CD4-positive, alpha-beta T cell (primary cell): Measurements from ENCODE around the gene NCKAP5. TPM values are rescaled to one million over a fixed set of nuclear protein-coding genes. Genes with fewer than 3 reads are reported as not detected.

Experiments
- ATAC-seq: fragments of 200-7000 bp; cut with Tn5 transposase; one replicate; pipeline ENCODE4 v1.10.0; 2022; ENCODE audit warnings: mild to moderate bottlenecking; ENCODE audit not compliant: poor library complexity
- CTCF ChIA-PET: fragments of 350-600 bp; sonication (Branson Sonifier 250); formaldehyde crosslinking; loops from one replicate; lab custom pipeline; 2021; ENCODE audit warnings: antibody characterized with exemption, inconsistent platforms; lab: Charles Lee
- POLR2A ChIA-PET: fragments of 350-600 bp; sonication (Branson Sonifier 250); formaldehyde crosslinking; loops from one replicate; lab custom pipeline; 2021; ENCODE audit warnings: antibody characterized with exemption, inconsistent platforms; lab: Charles Lee
- DNase-seq, 14 experiments: peaks; one replicate each; pipeline ENCODE4 v3.0.0-alpha.2; 2013 to 2020; ENCODE audit warnings: mixed read lengths in 2 of 14
- H3K27ac ChIP-seq, 2 donors: one replicate each; pipeline versions ENCODE4 v1.5.1 to v1.7.0; 2013; ENCODE audit warnings: low read length in 2 of 2, low read depth in 1 of 2, mild to moderate bottlenecking in 1 of 2
- H3K27me3 ChIP-seq, 2 experiments: 1 replicate in 1 of 2; 2 replicates in 1 of 2; pipeline versions ENCODE4 v1.6.1 to v1.7.0; 2013; ENCODE audit warnings: low read length in 2 of 2, control low read depth in 1 of 2, mild to moderate bottlenecking in 1 of 2, moderate library complexity in 1 of 2; ENCODE audit not compliant: insufficient read depth in 2 of 2, control insufficient read depth in 1 of 2
- H3K36me3 ChIP-seq: one replicate; pipeline ENCODE4 v1.6.1; 2013; ENCODE audit warnings: low read length, control low read depth; ENCODE audit not compliant: insufficient read depth
- H3K4me1 ChIP-seq: one replicate; pipeline ENCODE4 v1.6.1; 2013; ENCODE audit warnings: low read length, control low read depth; ENCODE audit not compliant: insufficient read depth
- H3K4me3 ChIP-seq: one replicate; pipeline ENCODE4 v1.5.1; 2013; ENCODE audit warnings: mild to moderate bottlenecking, low read length, moderate library complexity
- H3K9me3 ChIP-seq, 2 experiments: 1 replicate in 1 of 2; 2 replicates in 1 of 2; pipeline versions ENCODE4 v1.6.1 to v1.7.0; 2013; ENCODE audit warnings: low read length in 2 of 2, mild to moderate bottlenecking in 2 of 2, control low read depth in 1 of 2, moderate library complexity in 1 of 2; ENCODE audit not compliant: control insufficient read depth in 1 of 2, insufficient read depth in 1 of 2
- H3K27ac Mint-ChIP-seq: one replicate; pipeline ENCODE4 v1.8.0; 2020; ENCODE audit warnings: mixed read lengths
- H3K27me3 Mint-ChIP-seq: one replicate; pipeline ENCODE4 v1.8.0; 2021; ENCODE audit warnings: mixed read lengths
- H3K36me3 Mint-ChIP-seq: one replicate; pipeline ENCODE4 v1.8.0; 2021; ENCODE audit warnings: low read depth, mixed read lengths
- H3K4me1 Mint-ChIP-seq: one replicate; pipeline ENCODE4 v1.8.0; 2021; ENCODE audit warnings: low read depth, mixed read lengths
- H3K4me3 Mint-ChIP-seq: one replicate; pipeline ENCODE4 v1.8.0; 2020; ENCODE audit warnings: mild to moderate bottlenecking, mixed read lengths
- H3K9me3 Mint-ChIP-seq: one replicate; pipeline ENCODE4 v1.8.0; 2020; ENCODE audit warnings: mixed read lengths
- CTCF ChIP-seq: fragments of 200-600 bp; IDR thresholded peaks from one replicate; pipeline ENCODE4 v1.8.0; 2022; ENCODE audit warnings: antibody characterized with exemption, mild to moderate bottlenecking
- intact Hi-C, 2 experiments: fragments of 100-400 bp; cut with DNase I in 1 of 2; cut with micrococcal nuclease in 1 of 2; formaldehyde crosslinking; loops; one replicate each; pipeline versions ENCODE4 v1.15.1 to v1.9.0; 2023 to 2025; cut with DNase I, micrococcal nuclease
- total RNA-seq, 174 experiments: library from RNA in 2 of 174; stranded (reverse) in 2 of 174; gene quantifications; one replicate each; pipeline ENCODE4 v1.2.3 and lab custom pipeline; 2021 to 2026

NCKAP5 gene
- total RNA-seq, 2 experiments from 2014 or later = not detected

DNA sequence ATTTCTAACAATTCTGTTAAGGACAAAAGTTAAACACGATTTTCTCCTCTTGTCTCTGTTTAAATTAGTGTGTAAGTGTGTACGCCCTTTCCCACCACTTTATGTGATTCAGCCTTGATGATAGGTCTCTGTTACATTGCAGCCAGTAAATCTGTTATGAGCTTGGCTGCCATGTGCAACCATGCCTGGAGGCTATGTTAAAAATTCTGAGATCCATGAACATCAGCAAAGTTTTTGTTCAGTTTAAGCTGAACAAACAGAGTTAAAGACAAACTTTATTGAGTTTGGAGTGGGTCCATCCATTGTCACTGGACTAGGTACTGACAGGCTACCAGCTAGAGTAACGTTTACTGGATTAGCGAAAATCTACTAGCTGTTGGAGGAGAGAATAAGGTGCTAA, 110.4 kb downstream of the NCKAP5 start:
- no peaks in the 10 kb centered on the region for H3K27me3 Mint-ChIP-seq
- no peak overlapping the region for H3K27ac Mint-ChIP-seq
- H3K9me3 ChIP-seq = no peaks in the 10 kb centered on the region
- no peak overlapping the region for H3K27ac ChIP-seq
- H3K9me3 Mint-ChIP-seq = peaks cover 4% of the 10 kb centered on the region
- peaks cover 0 to 3% of the 10 kb centered on the region in 2 experiments for H3K27me3 ChIP-seq
- H3K4me3 Mint-ChIP-seq = no peak overlapping the region
- intact Hi-C loops = no loop called here
- CTCF ChIA-PET = no interaction called here
- ATAC-seq (no peak), DNase-seq (no peak)
- TF ChIP-seq CTCF = no peak
- no peak overlapping the region for H3K4me3 ChIP-seq
- POLR2A ChIA-PET = no interaction called here
- H3K4me1 Mint-ChIP-seq = no peaks in the 10 kb centered on the region
- no peaks in the 10 kb centered on the region for H3K36me3 ChIP-seq
- H3K4me1 ChIP-seq = no peaks in the 10 kb centered on the region
- no peaks in the 10 kb centered on the region for H3K36me3 Mint-ChIP-seq

GRCh38 chr2:133456971-133457370, 111.3 kb downstream of the NCKAP5 start:
- Histone ChIP-seq H3K9me3 (no peaks in the 10 kb centered on the region), H3K4me3 (no peak overlapping the region), H3K27me3 (peaks cover 0 to 3% of the 10 kb centered on the region in 2 experiments), H3K4me1 (no peaks in the 10 kb centered on the region), H3K36me3 (no peaks in the 10 kb centered on the region), H3K27ac (no peak overlapping the region)
- H3K4me1 Mint-ChIP-seq = no peaks in the 10 kb centered on the region
- H3K9me3 Mint-ChIP-seq = peaks cover 4% of the 10 kb centered on the region
- H3K36me3 Mint-ChIP-seq = no peaks in the 10 kb centered on the region
- no peak for TF ChIP-seq CTCF
- no peak overlapping the region for H3K27ac Mint-ChIP-seq
- intact Hi-C loops = no loop called here
- ATAC-seq (no peak), DNase-seq (no peak)
- CTCF ChIA-PET = no interaction called here
- POLR2A ChIA-PET = no interaction called here
- no peak overlapping the region for H3K4me3 Mint-ChIP-seq
- H3K27me3 Mint-ChIP-seq = no peaks in the 10 kb centered on the region

DNA sequence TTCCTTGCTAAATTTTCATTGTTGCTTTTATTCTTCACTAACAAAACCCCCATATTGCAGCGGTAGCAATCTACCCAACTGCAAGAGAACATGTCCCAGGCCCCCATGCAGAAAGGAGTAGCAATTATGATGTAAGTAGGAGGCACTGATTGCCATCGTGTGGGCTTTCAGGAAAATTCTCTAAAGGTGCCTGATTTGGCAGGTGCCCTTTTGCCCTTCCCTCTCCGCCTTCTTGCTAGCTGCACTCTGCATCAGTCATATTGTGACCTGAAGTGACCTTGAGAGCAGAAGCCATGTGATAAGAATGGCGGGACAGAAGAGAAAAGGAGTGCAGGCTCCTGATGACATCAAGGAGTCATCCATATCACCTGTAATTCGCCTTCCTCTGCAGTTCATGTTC, 112.1 kb downstream of the NCKAP5 start:
- Histone ChIP-seq H3K27me3 (no peaks in the 10 kb centered on the region), H3K4me3 (no peak overlapping the region), H3K27ac (no peak overlapping the region), H3K9me3 (no peaks in the 10 kb centered on the region), H3K36me3 (no peaks in the 10 kb centered on the region), H3K4me1 (no peaks in the 10 kb centered on the region)
- Mint-ChIP-seq H3K27ac (no peak overlapping the region), H3K4me1 (no peaks in the 10 kb centered on the region), H3K9me3 (peaks cover 4% of the 10 kb centered on the region), H3K36me3 (no peaks in the 10 kb centered on the region), H3K4me3 (no peak overlapping the region), H3K27me3 (no peaks in the 10 kb centered on the region)
- ChIA-PET CTCF (no interaction called here), POLR2A (no interaction called here)
- DNase-seq (no peak), ATAC-seq (no peak)
- TF ChIP-seq CTCF = no peak
- intact Hi-C loops = no loop called here
